HepG2 (cell line): ENCODE data around the gene DOK4. TPM values are rescaled to one million over a fixed set of nuclear protein-coding genes. Genes with fewer than 3 reads are reported as not detected.

Experiments
- BCL6 ChIP-seq: IDR thresholded peaks from 2 replicates; pipeline ENCODE4 v1.6.1; 2016; ENCODE audit warnings: missing genetic modification reagents, missing compliant biosample characterization
- BORCS8-MEF2B ChIP-seq: sonication (generic); formaldehyde crosslinking; IDR thresholded peaks from 2 replicates; pipeline ENCODE4 v1.8.0; 2022; ENCODE audit warnings: mild to moderate bottlenecking, missing genetic modification reagents
- CBX1 ChIP-seq: IDR thresholded peaks from one replicate; pipeline ENCODE4 v1.6.1; 2016; ENCODE audit warnings: antibody characterized with exemption, low read depth
- GATA4 ChIP-seq: sonication (generic); IDR thresholded peaks from 2 replicates; pipeline ENCODE4 v1.6.1; 2016; ENCODE audit warnings: antibody characterized with exemption, low read depth, borderline replicate concordance
- HNF1A ChIP-seq, 2 experiments: sonication (generic) in 1 of 2; formaldehyde crosslinking in 1 of 2; IDR thresholded peaks; 2 replicates each; pipeline versions ENCODE4 v1.4.0 to v1.6.1; 2016 to 2020; ENCODE audit warnings: borderline replicate concordance in 1 of 2, low read depth in 1 of 2, mild to moderate bottlenecking in 1 of 2, missing genetic modification reagents in 1 of 2
- MYC ChIP-seq: sonication (generic); formaldehyde crosslinking; IDR thresholded peaks from 2 replicates; pipeline ENCODE4 v1.9.0; 2021; ENCODE audit warnings: missing genetic modification reagents, borderline replicate concordance
- NCOA5 ChIP-seq: sonication (generic); formaldehyde crosslinking; IDR thresholded peaks from 2 replicates; pipeline ENCODE4 v1.4.0; 2020; ENCODE audit warnings: missing genetic modification reagents
- PTBP1 ChIP-seq: fragments of 200-400 bp; formaldehyde crosslinking; IDR thresholded peaks from 2 replicates; pipeline ENCODE4 v1.6.1; 2018; ENCODE audit warnings: low read length, low read depth; ENCODE audit not compliant: poor library complexity, severe bottlenecking
- SIX4 ChIP-seq: sonication (generic); formaldehyde crosslinking; IDR thresholded peaks from 2 replicates; pipeline ENCODE4 v1.4.0; 2020; ENCODE audit warnings: missing genetic modification reagents
- SMAD9 ChIP-seq: sonication (generic); formaldehyde crosslinking; IDR thresholded peaks from 2 replicates; pipeline ENCODE4 v1.5.1; 2020; ENCODE audit warnings: mild to moderate bottlenecking, missing genetic modification reagents
- TBX2 ChIP-seq: sonication (generic); formaldehyde crosslinking; IDR thresholded peaks from 2 replicates; pipeline ENCODE4 v1.5.0; 2020; ENCODE audit warnings: missing genetic modification reagents, mild to moderate bottlenecking, borderline replicate concordance
- TERF1 ChIP-seq: sonication (generic); formaldehyde crosslinking; IDR thresholded peaks from 2 replicates; pipeline ENCODE4 v1.8.0; 2022; ENCODE audit warnings: mild to moderate bottlenecking, missing genetic modification reagents, moderate library complexity
- ZNF12 ChIP-seq: sonication (generic); formaldehyde crosslinking; IDR thresholded peaks from 2 replicates; pipeline ENCODE4 v1.5.0; 2020; ENCODE audit warnings: missing genetic modification reagents
- ZNF253 ChIP-seq: sonication (generic); formaldehyde crosslinking; IDR thresholded peaks from 2 replicates; pipeline ENCODE4 v1.8.0; 2022; ENCODE audit warnings: mild to moderate bottlenecking, missing genetic modification reagents, borderline replicate concordance
- ZNF275 ChIP-seq: sonication (generic); formaldehyde crosslinking; IDR thresholded peaks from 2 replicates; pipeline ENCODE4 v1.8.0; 2022; ENCODE audit warnings: missing genetic modification reagents, mild to moderate bottlenecking, inconsistent platforms, borderline replicate concordance
- ZNF646 ChIP-seq: sonication (generic); formaldehyde crosslinking; IDR thresholded peaks from 2 replicates; pipeline ENCODE4 v1.9.0; 2021; ENCODE audit warnings: mild to moderate bottlenecking, missing genetic modification reagents
- ZNF782 ChIP-seq: sonication (generic); formaldehyde crosslinking; IDR thresholded peaks from 2 replicates; pipeline ENCODE4 v1.4.0; 2020; ENCODE audit warnings: missing genetic modification reagents, mild to moderate bottlenecking, borderline replicate concordance
- polyA plus RNA-seq, 8 experiments: library from polyadenylated mRNA; depleted of rRNA in 3 of 8; stranded (reverse) in 7 of 8; unstranded in 1 of 8; fragments of >200 nt; fragmentation: Illumina TruSeq in 4 of 8; extraction: Trizol in 4 of 8; gene quantifications; 2 replicates each; pipeline versions ENCODE4 v1.2.1 to v1.2.3, GENCODE V29; 2011 to 2016; ENCODE audit warnings: low read depth in 4 of 8, missing spikeins in 1 of 8, mixed read lengths in 1 of 8; ENCODE audit not compliant: insufficient read depth in 1 of 8
- total RNA-seq, 5 experiments: library from RNA; depleted of rRNA; stranded (reverse); fragments of >200 nt; fragmentation: Illumina TruSeq; extraction: Trizol; gene quantifications; 2 replicates each; pipeline ENCODE4 v1.2.3, GENCODE V29; 2016; ENCODE audit warnings: low read depth in 1 of 5

DOK4 gene
- total and polyA plus RNA-seq, 2 of the 13 experiments (the other 11 are each of a cell fraction or from before 2014, with no cell fraction given) = 52.7 to 70.0 TPM

- no peak for TF ChIP-seq ZNF253 (CRISPR knock-in tag)
- no peak for TF ChIP-seq ZNF12 (CRISPR knock-in tag)
- no peak for TF ChIP-seq PTBP1
- TF ChIP-seq ZNF646 (CRISPR knock-in tag) = no peak
- no peak for TF ChIP-seq BCL6 (CRISPR knock-in tag)
- no peak for TF ChIP-seq SMAD9 (CRISPR knock-in tag)
- no peak for TF ChIP-seq NCOA5 (CRISPR knock-in tag)
- TF ChIP-seq TERF1 = no peak
- TF ChIP-seq GATA4 = no peak
- peak; percentile 68 for TF ChIP-seq CBX1
- no peak for TF ChIP-seq SIX4 (CRISPR knock-in tag)
- TF ChIP-seq BORCS8-MEF2B (CRISPR knock-in tag) = no peak
- TF ChIP-seq TBX2 (CRISPR knock-in tag) = 0 out of 2 replicates have a peak, but pooled peaks have one; percentile 0
- TF ChIP-seq MYC (CRISPR knock-in tag) = no peak
- TF ChIP-seq ZNF275 (CRISPR knock-in tag) = no peak
- TF ChIP-seq HNF1A (IDR thresholded peaks at IDR 0.05; ENCODE audit: low read depth) = no peak
- TF ChIP-seq HNF1A (CRISPR knock-in tag; IDR thresholded peaks at IDR 0.05; ENCODE audit: borderline replicate concordance) = no peak
- no peak for TF ChIP-seq ZNF782 (CRISPR knock-in tag)
Observed at GRCh38 chr16:57480754-57481230, 5.5 kb downstream of the DOK4 start (continued).
